ENCODE results near the gene CFAP69.

CFAP69 gene

GRCh38 chr7:90244909-90245851, at the start of gene CFAP69:
Gene CFAP69 (plus strand): TSS chr7:90245174. CDS start chr7:90245425, 251 bp downstream.
- in situ Hi-C loops (cut with HindIII; ENCODE audit: low pct_unique_long_range_greater_than_20kb, low sequenced_read_pairs): no loop called here
- DNase-seq (ENCODE audit: low read depth in 1 of 2, low spot score in 1 of 2): peak; percentile 51 to 87

GRCh38 chr7:90201500-90202195, 43.3 kb upstream of the CFAP69 start:
- in situ Hi-C loops (cut with HindIII; ENCODE audit: low pct_unique_long_range_greater_than_20kb, low sequenced_read_pairs): no loop called here
- DNase-seq (ENCODE audit: low read depth in 1 of 2, low spot score in 1 of 2): no peak
- no peak for TF ChIP-seq JUND (IDR thresholded peaks at IDR 0.05; ENCODE audit: low read depth)

More at GRCh38 chr7:90244909-90245851, at the start of gene CFAP69:
- no peak for TF ChIP-seq JUND (IDR thresholded peaks at IDR 0.05; ENCODE audit: low read depth)

GRCh38 chr7:90207956-90208355, 37.0 kb upstream of the CFAP69 start:
- in situ Hi-C loops (cut with HindIII; ENCODE audit: low pct_unique_long_range_greater_than_20kb, low sequenced_read_pairs): no loop called here
- no peak for TF ChIP-seq JUND (IDR thresholded peaks at IDR 0.05; ENCODE audit: low read depth)
- DNase-seq (ENCODE audit: low read depth in 1 of 2, low spot score in 1 of 2): no peak

DNA sequence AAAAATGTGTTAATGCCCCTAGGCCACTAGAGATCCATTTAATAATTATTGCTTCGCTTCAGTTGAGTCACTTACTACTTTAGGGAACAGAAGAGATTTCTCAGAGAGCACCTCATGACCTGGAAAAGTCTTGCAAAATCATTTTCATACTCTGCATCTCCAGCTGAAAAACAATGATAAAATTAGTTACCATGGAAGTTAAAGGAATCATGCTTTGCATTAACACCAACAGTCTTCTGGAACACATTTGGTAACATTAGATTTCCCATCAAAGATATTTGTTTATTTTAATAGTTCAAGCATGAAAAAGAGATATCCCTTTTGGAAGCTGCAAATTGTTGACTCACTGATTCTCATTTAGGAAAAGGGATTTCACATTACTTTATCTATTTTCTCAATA, 35.2 kb upstream of the CFAP69 start:
- no peak for TF ChIP-seq JUND (IDR thresholded peaks at IDR 0.05; ENCODE audit: low read depth)
- in situ Hi-C loops (cut with HindIII; ENCODE audit: low pct_unique_long_range_greater_than_20kb, low sequenced_read_pairs): no loop called here
- no peak for DNase-seq (ENCODE audit: low read depth in 1 of 2, low spot score in 1 of 2)

- in situ Hi-C loops (cut with HindIII; ENCODE audit: low pct_unique_long_range_greater_than_20kb, low sequenced_read_pairs): no loop called here
- TF ChIP-seq JUND (IDR thresholded peaks at IDR 0.05; ENCODE audit: low read depth): no peak
- DNase-seq (ENCODE audit: low read depth in 1 of 2, low spot score in 1 of 2): no peak
Measured at GRCh38 chr7:90210475-90210874, 34.5 kb upstream of the CFAP69 start.

DNA sequence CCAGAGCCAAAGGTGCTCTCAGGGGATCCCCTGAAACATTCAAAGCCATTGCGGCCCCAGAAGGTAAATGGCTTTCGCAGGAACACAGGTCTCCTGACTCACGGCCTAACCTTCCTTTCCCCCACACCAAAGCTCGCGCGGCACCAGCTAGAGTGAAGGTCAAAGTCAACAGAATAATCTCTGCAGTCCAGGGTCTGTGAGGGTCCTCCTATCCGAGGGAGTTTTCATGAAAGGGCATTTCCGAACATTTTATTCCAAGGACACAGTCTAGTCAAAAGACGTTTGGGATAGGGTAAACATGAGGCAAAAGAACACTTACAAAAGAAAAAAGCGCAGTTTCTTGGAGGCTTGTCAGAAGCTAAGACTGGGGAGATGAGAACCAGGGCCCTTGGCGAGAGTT, 34.0 kb upstream of the CFAP69 start:
- in situ Hi-C loops (cut with HindIII; ENCODE audit: low pct_unique_long_range_greater_than_20kb, low sequenced_read_pairs): no loop called here
- peak in 1 of 2 experiments; percentile 19 for DNase-seq (ENCODE audit: low read depth in 1 of 2, low spot score in 1 of 2)
- no peak for TF ChIP-seq JUND (IDR thresholded peaks at IDR 0.05; ENCODE audit: low read depth)

DNA sequence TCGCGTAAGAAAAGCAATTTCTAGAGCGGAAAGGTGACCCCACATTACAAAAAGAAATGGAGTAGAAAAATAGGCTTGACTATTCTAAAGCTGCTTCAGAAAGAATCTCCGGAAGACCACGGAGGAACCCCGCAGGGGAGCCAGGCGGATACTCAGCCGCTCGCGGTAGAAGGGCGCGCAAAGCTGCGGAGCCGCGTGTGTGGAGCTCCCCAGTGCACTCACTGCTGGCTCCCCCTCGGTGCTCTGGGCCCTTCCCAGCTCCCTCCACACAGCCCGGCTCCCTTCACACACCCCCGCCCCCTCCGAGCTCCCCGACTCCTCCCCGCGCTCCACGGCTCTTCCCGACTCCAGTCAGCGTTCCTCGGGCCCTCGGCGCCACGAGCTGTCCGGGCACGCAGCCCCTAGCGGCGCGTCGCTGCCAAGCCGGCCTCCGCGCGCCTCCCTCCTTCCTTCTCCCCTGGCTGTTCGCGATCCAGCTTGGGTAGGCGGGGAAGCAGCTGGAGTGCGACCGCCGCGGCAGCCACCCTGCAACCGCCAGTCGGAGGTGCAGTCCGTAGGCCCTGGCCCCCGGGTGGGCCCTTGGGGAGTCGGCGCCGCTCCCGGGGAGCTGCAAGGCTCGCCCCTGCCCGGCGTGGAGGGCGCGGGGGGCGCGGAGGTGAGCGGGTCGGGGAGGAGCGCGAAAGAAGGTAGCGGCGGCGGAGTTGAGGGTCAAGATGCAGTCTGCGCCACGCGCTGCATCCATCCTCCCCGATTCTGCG, 33.4 kb upstream of the CFAP69 start, which contains the start of gene STEAP2:
Gene STEAP2, plus strand, starts transcription at position 350 of the 758 bp plus-strand sequence. CDS start 13,343 bp downstream, outside the sequence.
- peak; percentile 69 to 93 for DNase-seq (ENCODE audit: low read depth in 1 of 2, low spot score in 1 of 2)
- no peak for TF ChIP-seq JUND (IDR thresholded peaks at IDR 0.05; ENCODE audit: low read depth)
- in situ Hi-C loops (cut with HindIII; ENCODE audit: low pct_unique_long_range_greater_than_20kb, low sequenced_read_pairs): no loop called here

- no peak for TF ChIP-seq JUND (IDR thresholded peaks at IDR 0.05; ENCODE audit: low read depth)
- in situ Hi-C loops (cut with HindIII; ENCODE audit: low pct_unique_long_range_greater_than_20kb, low sequenced_read_pairs): no loop called here
- no peak for DNase-seq (ENCODE audit: low read depth in 1 of 2, low spot score in 1 of 2)
Measured at GRCh38 chr7:90212149-90212495, 32.9 kb upstream of the CFAP69 start.

DNA sequence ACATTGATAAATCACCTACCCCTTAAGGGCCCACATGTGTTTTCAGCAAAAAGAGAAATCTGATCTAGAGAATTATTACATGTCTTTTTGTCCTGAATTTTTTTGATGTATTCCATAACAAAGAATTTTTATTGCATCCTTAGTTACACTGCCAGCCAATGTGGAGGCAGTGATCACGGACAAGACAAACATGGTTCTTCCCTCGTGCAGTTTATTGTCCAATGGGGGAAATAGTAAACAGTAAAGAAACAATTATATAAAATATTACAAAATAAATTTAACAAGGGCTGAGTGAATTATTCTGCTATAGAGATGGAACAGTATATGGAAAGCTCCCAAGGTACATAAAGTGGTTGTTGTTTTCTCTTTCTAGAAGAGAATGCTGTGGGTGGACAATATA, 31.5 kb upstream of the CFAP69 start:
- no peak for TF ChIP-seq JUND (IDR thresholded peaks at IDR 0.05; ENCODE audit: low read depth)
- in situ Hi-C loops (cut with HindIII; ENCODE audit: low pct_unique_long_range_greater_than_20kb, low sequenced_read_pairs): no loop called here
- DNase-seq (ENCODE audit: low read depth in 1 of 2, low spot score in 1 of 2): no peak

DNA sequence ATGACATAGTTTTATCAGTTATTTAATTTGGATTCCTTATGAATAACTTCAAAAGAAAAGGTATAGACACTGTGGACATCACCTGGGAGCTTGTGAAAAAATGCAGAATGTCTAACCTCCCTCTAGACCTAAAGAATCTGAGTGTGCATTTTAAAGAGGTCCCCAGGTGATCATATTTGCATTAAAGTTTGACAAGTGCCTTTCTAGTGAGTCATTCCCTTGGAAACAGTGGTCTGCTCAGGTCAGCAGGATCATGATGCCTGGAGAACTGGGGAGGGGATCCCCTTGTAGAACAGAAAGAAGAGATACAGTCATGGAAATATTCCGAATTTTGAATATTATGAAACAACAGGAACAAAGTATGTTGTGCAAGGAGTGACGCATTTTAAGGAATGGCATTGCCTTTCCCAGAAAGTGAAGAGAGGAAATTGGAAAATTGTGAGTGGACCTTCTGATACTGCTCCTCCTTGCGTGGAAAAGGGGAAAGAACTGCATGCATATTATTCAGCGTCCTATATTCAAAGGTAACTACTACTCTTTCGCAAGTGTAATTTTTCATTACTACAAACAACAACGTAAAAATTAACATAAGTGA, 28.8 kb upstream of the CFAP69 start:
- in situ Hi-C loops (cut with HindIII; ENCODE audit: low pct_unique_long_range_greater_than_20kb, low sequenced_read_pairs): no loop called here
- no peak for DNase-seq (ENCODE audit: low read depth in 1 of 2, low spot score in 1 of 2)
- TF ChIP-seq JUND (IDR thresholded peaks at IDR 0.05; ENCODE audit: low read depth): no peak

- no peak for DNase-seq (ENCODE audit: low read depth in 1 of 2, low spot score in 1 of 2)
- in situ Hi-C loops (cut with HindIII; ENCODE audit: low pct_unique_long_range_greater_than_20kb, low sequenced_read_pairs): no loop called here
- no peak for TF ChIP-seq JUND (IDR thresholded peaks at IDR 0.05; ENCODE audit: low read depth)
Measured at GRCh38 chr7:90216771-90217170, 28.2 kb upstream of the CFAP69 start.

DNA sequence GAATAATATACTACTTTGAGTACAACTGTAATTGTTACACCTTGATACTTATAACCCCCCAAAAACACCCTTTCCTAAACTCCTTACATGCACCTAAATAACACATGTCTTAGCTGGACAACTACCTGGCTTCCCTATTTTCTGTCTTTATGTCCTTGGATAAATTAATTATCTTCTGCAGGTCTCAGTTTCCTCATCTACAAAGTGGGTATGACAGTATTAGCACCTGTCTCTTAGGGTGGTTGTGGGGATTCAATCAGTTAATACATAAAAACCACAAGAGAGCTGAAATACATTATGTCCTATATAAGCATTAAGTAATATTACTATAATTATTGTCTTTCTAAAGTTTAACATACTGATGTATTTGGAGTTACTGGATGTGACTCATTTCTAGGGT, 22.6 kb upstream of the CFAP69 start:
- TF ChIP-seq JUND (IDR thresholded peaks at IDR 0.05; ENCODE audit: low read depth): no peak
- in situ Hi-C loops (cut with HindIII; ENCODE audit: low pct_unique_long_range_greater_than_20kb, low sequenced_read_pairs): no loop called here
- DNase-seq (ENCODE audit: low read depth in 1 of 2, low spot score in 1 of 2): no peak
